NCI-H1105 treated with DMSO at 0.1 percent for 48 hours (cell line): ENCODE results near the gene VPS11.
"Not testable (repeated sequence)": the region's sequence is repeated elsewhere in the genome, so short reads cannot be mapped to it uniquely, and the experiment has no call there.

Source experiments
- DNase-seq: peaks from one replicate; lab custom pipeline; 2025; lab: John Stamatoyannopoulos, UW

VPS11 gene

DNA sequence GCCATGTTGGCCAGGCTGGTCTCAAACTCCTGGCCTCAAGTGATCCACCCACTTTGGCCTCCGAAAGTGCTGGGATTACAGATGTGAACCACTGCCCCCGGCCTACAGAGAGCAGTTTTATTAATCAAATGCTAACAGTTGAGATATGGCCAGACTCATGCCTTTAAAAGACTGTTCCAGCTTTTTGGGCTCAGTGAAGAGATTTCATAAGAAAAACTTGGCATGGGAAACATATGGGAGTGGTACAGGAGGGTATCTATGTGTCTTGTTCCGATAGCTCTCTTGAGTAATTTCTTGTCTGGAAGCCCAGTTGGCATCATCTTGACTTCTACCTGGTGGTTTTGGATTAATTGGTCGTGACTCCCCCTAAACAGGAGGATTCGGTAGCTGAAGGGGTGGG is 28.7 kb upstream of the VPS11 start:
- no peak for DNase-seq

DNA sequence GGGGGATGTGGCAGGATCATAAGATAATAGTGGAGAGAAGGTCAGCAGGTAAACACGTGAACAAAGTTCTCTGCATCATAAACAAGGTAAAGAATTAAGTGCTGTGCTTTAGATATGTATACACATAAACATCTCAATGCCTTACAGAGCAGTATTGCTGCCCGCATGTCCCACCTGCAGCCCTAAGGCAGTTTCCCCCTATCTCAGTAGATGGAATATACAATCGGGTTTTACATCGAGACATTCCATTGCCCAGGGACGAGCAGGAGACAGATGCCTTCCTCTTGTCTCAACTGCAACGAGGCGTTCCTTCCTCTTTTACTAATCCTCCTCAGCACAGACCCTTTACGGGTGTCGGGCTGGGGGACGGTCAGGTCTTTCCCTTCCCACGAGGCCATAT is 28.1 kb upstream of the VPS11 start:
- not testable (repeated sequence) for DNase-seq

DNA sequence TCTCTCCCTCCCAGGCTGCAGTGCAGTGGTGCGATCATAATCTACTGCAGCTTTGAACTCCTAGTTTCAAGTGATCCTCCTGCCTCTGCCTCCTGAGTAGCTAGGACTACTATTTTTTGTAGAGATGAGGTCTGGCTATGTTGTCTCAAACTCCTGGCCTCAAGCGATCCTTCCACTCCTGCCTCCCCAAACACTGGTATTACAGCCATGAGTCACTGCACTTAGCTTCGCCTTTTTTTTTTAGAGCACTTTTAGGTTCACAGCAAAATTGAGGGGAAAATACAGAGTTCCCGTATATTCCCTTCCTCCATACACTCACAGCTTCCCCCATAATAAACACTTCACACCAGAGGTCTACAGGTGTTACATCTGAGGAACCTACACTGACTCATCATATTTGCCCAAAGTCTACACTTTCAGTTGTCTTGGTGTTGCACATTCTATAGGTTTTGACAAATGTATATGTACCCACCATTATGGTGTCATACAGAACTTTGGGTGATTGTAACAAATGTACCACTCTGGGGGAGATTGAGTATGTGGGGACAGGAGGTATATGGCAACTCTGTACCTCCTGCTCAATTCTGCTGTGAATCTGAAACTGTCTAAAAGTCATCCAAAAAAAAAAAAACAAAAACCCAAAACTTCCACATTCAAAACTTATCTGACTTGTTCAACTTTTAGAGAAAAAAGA is 25.6 kb upstream of the VPS11 start:
- DNase-seq, result no peak

DNA sequence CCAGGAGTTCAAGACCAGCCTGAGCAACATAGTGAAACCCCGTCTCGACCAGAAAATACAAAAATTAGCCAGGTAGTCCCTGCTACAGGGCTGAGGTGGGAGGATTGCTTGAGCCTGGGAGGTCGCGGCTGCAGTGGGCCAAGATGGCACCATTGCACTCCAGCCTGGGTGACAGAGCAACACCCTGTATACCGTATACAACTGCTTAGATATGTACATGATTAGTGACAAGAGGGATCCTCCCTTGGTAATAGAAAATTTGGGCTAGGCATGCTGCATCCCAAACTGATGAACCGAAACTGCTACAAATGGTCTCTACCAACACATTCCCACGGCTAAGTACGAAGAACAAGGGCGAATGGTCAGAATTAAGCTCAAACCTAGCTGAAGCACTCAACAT is 24.7 kb upstream of the VPS11 start:
- no peak for DNase-seq

DNA sequence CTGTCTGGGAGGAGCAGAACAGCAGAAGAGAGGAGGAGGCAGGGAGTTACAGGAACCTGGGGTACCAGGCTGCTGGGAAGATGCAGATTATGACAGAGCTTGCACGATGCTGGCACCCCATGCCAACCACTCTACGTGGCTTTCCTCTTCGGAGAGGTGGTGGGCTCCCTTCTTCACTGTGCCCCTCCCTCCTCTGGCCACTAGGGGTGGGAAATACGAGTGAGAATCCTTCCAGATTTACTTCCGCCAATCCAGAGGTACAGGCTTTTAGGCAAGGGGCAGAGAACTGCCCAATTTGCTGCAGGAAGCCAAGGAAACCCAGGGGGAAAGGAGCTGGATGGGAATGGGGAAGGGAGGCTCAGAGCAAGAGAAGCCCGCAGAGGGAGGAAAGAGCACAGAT is 22.9 kb upstream of the VPS11 start:
- no peak for DNase-seq

DNA sequence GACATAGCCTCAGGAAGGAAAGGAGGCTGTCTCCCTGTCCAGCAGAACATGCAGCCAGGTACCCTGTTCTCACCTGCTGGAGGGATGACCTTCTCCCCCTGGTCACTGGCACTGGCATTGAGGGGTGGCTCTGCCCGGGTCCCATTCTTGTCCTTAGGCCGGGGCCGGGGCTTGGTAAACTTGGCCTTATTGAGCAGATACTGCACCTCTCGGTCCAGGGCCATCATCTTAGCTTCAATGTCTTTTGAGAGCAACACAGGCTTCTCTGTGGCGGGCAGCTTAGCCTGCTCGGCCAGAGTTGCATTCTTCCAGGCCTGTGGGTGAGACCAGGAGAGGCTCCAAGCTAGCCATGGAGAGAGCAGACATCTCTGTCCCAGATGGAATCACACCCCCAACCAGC is 21.1 kb upstream of the VPS11 start:
- DNase-seq, result no peak

DNA sequence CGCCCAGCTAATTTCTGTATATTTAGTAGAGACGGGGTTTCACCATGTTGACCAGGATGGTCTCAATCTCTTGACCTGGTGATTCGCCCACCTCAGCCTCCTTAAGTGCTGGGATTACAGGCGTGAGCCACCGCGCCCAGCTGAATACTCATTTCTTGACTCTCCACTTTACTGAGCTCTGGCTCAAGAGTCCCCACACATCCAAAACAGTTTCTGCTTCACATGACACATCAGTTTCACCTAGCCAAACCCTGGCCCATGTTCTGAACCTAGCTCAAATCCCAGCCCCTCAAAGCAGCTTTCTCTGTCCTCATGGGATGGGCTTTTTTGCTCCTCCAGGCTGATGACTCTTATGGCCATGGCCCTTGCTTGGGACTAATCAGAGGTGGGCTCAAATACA is 20.4 kb upstream of the VPS11 start:
- no peak for DNase-seq

DNA sequence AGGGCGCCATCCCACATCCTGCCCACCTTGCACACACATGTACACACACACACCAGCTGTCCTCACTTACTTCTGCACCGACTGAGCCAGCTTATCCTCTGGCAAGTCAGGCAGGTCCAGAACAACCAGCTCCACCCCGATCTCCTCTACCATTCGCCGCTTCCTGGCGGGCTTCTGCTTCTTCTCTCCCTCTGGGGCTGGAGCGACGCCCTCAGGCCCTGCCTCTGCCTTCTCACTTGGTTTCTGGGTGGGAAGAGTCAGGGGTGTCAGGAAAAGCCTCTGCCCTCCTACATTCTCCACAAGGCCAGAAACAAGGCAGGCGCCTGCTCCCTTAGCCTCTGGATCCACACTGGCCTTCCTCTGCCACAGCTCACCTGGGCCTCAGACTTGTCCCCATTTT is 19.0 kb upstream of the VPS11 start:
- no peak for DNase-seq

DNA sequence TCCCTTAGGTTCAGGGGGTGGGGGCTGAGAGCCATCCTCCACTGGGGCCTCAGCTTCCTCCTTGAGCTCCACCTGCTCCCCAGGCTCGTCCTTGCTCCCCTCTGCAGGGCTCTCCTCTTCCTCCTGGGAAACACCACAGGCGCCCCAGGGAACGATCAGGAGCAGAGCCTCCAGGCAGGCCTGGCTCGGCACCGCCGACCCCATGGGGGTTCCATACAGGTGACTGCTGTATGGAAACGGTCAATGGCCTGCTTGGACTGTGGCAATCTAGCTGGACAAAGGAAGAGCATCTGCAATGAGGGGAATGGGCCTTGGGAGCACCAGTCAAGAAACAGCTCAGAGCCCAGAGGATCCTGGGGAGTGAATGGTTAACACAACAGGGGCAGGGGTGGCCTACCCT is 18.5 kb upstream of the VPS11 start:
- DNase-seq, result no peak

DNA sequence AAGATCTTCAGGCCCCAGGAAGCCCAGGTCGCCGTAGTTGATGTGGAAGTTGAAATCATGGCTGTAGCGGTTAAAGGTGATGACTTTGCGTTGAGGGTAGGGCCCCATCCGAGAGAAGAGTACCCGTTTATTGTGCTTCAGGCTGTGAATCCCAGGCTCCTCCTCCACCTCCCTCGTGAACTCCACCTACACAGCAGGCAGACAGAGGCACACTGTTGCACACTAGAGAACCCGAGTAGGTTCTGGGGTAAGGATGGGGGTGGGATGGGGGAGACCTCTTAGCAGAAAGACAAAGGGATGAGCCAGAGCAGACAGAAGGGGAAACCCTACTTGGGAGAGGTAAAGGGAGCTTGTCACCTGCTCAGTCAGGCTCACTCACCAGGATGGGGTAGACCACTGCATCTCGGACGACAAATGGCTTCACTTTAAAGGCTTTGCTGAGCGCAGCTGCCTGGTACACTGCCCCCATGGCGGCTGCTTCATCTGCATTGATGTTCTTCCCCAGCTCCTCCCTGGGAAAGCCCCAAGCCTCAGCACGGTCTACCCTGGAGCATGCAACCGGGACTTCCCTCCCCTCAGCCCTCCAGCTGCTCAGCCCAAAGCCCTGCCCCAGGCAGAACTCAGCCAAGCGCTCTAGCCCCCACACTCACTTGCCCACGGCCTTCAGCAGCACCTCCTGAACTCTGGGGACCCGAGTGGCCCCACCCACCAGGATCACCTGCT is 16.0 kb upstream of the VPS11 start:
- DNase-seq, result no peak

DNA sequence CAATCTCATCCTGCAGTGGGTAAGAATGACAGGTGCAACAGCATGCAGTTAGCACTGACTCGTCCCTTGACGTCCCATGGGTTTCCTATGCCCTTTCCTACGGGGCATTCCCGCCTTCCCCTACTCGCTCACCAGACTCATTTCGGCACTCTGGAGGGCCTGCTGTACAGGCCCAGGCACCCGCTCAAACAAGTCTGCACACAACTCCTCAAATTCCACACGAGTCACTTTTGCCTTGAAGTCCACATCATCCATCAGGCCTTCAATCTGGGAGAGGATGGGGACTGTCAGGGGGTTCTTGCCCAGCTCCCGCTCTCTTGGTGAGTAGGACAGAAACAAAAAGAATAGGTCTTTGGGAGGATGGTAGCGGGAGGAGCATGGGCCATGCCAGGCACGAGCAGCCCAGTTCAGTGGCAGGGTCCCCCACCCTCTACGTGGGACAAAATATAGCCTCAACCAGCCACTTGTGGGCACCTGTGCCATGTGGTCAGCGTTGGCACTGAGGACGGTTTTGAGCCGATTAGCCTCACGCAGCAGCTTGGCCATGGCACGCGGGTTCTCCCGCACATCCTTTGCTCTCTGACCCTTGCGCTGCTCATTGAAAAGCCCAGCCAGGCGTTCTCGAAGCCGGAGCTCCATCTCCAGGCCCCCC is 15.3 kb upstream of the VPS11 start:
- DNase-seq, result no peak

DNA sequence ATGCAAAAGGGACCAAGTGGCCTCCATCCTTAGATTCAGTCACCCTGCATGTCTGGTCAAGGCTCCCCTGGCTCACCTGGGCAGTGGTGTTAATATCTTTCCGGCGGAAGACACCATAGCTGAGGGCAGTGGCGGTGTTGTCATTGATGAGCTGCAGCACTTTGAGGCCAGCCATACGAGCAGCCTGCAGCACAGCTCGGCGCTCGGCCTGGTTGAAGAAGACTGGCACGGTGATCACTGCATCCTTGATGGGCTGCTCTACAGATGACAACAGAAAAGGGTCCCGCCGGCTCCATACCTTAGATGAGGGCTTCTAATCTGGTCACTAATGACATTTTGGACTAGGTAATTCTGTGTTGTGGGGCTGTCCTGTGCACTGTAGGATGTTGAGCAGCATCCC is 13.2 kb upstream of the VPS11 start:
- no peak for DNase-seq

DNA sequence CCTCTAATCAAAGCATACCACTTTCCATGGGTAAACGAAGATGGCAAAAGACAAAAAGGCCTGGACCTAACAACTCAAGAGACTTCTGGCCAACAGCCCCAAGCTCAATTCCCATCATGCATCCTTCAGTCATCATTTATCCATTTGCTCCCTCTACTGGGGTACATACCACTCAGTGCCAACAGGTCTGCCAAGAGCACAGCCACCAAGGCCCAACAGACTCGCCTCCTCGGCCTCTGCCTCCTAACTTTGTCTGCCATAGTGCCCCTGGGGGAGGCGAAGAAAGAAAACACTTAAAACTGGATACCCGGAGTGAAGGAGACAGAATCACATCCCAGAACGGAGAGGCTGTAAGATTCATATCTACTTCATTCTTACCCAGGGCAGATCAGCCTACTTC is 11.7 kb upstream of the VPS11 start:
- DNase-seq, result peak; percentile 11

DNA sequence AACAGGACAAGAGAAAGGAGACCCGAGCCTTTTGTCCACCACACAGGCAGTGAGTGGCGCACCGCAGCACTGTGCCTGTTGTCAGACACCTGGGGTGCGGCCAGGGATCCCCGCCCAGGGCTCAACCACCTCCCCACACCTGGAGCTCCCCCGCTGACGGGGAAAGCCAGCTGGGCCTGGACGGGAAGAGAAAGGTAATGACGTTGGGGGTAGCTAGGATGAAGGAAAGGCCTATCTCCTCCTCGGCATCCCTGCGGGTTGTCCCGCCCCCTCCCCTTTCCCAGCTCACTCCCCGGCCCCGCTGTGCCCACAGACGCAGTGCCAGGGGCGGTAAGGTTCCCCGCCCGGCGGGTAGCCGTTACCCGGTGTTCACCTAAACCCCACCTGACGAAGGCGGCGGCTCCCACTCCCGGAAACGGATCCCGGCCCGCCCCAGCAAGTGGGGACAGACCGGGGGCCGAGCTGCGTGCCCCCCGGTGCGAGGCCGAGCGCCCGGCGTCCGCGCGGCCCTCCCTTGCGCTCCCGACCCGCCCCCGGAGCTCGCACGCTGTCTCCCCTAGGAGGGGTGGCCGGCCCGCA is 11.1 kb upstream of the VPS11 start:
- DNase-seq, result peak; percentile 41

DNA sequence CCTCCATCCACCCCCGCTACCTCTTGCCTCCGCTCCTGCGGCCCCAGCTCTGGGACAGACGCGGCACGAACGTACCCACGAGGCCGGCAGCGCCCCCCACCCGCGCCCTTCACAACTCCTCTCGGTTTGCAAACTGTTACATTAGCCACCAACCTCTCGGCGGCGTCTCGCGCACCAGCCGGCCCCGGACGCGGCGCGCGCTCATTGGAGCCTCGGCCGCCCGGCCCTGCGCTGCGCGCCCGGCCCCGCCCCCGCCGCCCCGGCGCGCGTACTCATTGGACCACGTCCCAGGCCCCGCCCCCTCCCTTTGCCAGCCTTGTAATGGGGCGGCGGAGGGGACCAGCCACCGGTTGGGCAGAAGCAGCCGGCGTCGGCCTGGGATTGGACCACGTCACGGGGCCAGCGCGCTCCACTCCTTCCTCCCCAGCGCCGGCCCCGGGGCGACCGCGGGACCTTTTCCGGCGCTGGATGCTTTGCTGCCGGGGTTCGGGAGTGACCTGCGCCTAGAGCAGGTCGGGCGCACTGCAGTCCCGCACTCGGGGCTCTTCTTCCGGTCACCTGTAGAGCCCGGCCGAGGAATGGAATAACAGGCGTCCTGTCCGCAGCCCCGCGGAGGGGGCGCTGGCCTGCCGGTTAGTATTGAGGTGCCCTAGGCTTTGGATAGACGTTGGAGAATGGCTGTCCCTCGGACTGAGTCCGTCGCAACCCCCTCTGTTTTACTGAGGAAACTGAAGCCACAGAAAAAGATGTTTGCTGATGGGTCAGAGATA is 10.4 kb upstream of the VPS11 start, which contains the start of gene HYOU1:
Gene HYOU1, minus strand, starts transcription at position 206 of the 770 bp plus-strand sequence. CDS start 1,045 bp downstream, outside the sequence.
- peak; percentile 98 for DNase-seq

DNA sequence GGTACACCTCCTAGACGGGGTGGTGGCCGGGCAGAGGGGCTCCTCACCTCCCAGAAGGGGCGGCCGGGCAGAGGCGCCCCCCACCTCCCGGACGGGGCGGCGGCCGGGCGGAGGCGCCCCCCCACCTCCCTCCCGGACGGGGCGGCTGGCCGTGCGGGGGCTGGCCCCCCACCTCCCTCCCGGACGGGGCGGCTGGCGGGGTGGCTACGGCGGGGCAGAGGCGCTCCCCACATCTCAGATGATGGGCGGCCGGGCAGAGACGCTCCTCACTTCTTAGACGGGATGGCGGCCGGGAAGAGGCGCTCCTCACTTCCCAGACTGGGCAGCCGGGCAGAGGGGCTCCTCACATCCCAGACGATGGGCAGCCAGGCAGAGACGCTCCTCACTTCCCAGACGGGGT is 8.5 kb upstream of the VPS11 start:
- not testable (repeated sequence) for DNase-seq

DNA sequence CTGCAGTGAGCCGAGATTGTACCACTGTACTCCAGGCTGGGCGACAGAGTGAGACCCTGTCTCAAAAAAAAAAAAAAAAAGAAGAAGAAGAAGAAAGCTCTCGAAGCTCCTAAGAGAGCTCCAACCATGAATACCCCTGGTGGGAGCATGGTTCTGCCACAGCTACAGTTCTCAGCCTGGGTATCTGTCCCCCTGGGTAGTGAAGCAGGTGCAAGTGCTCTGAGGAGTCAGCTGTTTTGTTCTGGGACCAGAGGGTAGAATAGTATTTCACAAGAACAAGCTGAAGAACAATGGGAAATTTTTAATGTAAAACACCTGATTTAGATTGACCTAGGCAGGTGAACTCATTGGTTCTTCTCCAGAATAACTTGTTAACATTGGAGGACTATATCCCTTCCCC is 6.4 kb upstream of the VPS11 start:
- no peak for DNase-seq

DNA sequence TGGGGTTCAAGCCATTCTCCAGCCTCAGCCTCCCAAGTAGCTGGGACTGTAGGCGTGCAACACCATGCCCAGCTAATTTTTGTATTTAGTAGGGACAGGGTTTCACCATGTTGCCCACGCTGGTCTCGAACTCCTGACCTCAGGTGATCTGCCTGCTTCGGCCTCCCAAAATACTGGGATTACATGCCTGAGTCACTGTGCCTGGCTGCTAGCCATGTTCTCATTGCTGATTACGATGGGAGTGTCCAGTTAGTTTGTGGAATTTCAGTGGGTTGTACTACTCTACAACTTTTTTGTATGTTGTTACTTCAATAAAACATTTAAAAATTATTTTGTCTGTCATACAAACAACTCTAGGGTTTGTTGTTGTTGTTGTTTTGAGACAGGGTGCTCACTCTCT is 4.8 kb upstream of the VPS11 start:
- no peak for DNase-seq

DNA sequence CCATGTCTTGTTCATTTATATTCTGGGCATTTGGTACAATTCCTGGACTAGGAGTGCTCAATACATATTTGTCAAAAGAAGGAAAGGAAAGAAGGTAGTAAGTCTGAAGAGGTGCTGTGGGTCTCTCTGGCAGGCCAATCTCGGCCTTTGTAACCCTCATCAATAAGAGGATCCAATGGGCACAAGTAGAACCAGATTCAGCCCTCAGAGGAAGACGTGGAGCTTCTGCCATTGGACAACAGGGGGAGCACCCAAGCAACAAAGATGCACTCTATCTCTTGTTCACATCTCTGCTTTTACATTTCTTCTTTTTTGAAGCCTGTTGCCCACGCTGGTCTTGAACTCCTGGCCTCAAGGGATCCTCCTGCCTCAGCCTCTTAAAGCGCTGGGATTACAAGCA is 2.2 kb upstream of the VPS11 start:
- DNase-seq, result peak; percentile 28

DNA sequence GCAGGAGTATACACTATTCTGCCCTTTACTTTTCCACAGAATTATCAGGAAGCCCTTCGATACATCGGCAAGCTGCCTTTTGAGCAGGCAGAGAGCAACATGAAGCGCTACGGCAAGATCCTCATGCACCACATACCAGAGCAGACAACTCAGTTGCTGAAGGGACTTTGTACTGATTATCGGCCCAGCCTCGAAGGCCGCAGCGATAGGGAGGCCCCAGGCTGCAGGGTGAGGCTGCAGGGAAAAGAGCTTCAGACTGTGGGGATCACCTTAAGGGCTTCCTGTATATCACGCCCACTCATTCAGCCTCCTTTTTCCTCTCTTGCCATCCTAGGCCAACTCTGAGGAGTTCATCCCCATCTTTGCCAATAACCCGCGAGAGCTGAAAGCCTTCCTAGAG is 10.2 kb downstream of the VPS11 start:
- no peak for DNase-seq

DNA sequence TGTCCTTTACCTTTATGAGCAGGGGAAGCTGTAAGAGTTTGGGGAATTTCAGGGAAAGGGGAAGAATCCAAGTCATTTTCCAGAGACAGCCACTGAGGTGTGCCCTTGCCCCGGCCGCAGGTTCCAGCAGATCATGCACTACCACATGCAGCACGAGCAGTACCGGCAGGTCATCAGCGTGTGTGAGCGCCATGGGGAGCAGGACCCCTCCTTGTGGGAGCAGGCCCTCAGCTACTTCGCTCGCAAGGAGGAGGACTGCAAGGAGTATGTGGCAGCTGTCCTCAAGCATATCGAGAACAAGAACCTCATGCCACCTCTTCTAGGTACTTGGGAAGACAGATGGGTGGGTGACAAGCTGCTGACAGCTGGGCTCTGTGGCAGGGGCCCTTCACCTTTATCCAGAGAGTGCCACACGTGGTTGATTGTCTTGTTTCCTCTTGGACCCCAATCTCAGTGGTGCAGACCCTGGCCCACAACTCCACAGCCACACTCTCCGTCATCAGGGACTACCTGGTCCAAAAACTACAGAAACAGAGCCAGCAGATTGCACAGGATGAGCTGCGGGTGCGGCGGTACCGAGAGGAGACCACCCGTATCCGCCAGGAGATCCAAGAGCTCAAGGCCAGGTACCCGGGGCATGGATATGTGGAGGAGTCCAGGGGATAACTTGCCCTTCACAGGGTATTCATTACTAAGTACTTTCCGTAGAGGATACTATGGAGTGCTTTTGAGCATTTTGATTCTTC is 11.2 kb downstream of the VPS11 start:
- no peak for DNase-seq
